ENCODE measurements around the gene DNAJC1.
"Not testable (repeated sequence)": the region's sequence is repeated elsewhere in the genome, so short reads cannot be mapped to it uniquely, and the experiment has no call there.

The DNAJC1 gene

GRCh38 chr10:21834574-21834973 lies 169.0 kb downstream of the DNAJC1 start:
- WGBS, 2 donors (ENCODE audit: extremely low coverage in 2 of 2, insufficient read length in 2 of 2, insufficient replicate concordance in 1 of 2) = no CpG with 5 or more reads among the region's 10 CpGs
- H3K23ac ChIP-seq (ENCODE audit: low read depth, low read length, poor library complexity); H2AFZ ChIP-seq (ENCODE audit: low read length): not testable (repeated sequence)

GRCh38 chr10:21832821-21833130 lies 170.8 kb downstream of the DNAJC1 start:
- Histone ChIP-seq H3K9ac (ENCODE audit: low read depth, low read length, poor library complexity) (no peak overlapping the region), H3K9me3 (replicated peaks in 1 of 2; ENCODE audit: control insufficient read depth in 2 of 2, insufficient read depth in 1 of 2, low read depth in 1 of 2, low read length in 2 of 2) (peaks cover 7 to 41% of the 10 kb centered on the region in 2 donors)

More at GRCh38 chr10:21834574-21834973, 169.0 kb downstream of the DNAJC1 start:
- H3K4me3 ChIP-seq (ENCODE audit: low read length in 2 of 2); H3K4ac ChIP-seq (ENCODE audit: low read length); H3K14ac ChIP-seq (ENCODE audit: low read length); DNase-seq (ENCODE audit: low spot score); H2BK12ac ChIP-seq (ENCODE audit: low read length); H2BK120ac ChIP-seq (ENCODE audit: low read depth, low read length); H4K91ac ChIP-seq (ENCODE audit: low read depth, low read length, poor library complexity); H3K36me3 ChIP-seq (replicated peaks in 1 of 2; ENCODE audit: control insufficient read depth in 2 of 2, insufficient read depth in 2 of 2, low read length in 2 of 2); H2BK5ac ChIP-seq (ENCODE audit: low read length); H3K9ac ChIP-seq (ENCODE audit: low read depth, low read length, poor library complexity); H3K27me3 ChIP-seq (ENCODE audit: control insufficient read depth in 3 of 3, insufficient read depth in 3 of 3, low read depth in 1 of 3, low read length in 3 of 3); H3K18ac ChIP-seq (ENCODE audit: low read length); H3K4me1 ChIP-seq (ENCODE audit: control insufficient read depth in 2 of 2, insufficient read depth in 1 of 2, low read depth in 1 of 2, low read length in 2 of 2); H3K4me2 ChIP-seq (ENCODE audit: insufficient read depth, low read length, poor library complexity, severe bottlenecking); H3K27ac ChIP-seq (replicated peaks; ENCODE audit: low read length); H3K79me1 ChIP-seq (ENCODE audit: low read depth, low read length); H4K8ac ChIP-seq (ENCODE audit: low read depth, low read length); H2BK15ac ChIP-seq (ENCODE audit: low read length); H2AK5ac ChIP-seq (ENCODE audit: low read depth, low read length): not testable (repeated sequence)
- H3K9me3 ChIP-seq (replicated peaks in 1 of 2; ENCODE audit: control insufficient read depth in 2 of 2, insufficient read depth in 1 of 2, low read depth in 1 of 2, low read length in 2 of 2) = peaks cover 5 to 29% of the 10 kb centered on the region in 2 donors

GRCh38 chr10:21831986-21832820 lies 171.3 kb downstream of the DNAJC1 start:
- Histone ChIP-seq H3K18ac (ENCODE audit: low read length) (no peak overlapping the region), H4K8ac (ENCODE audit: low read depth, low read length) (no peak overlapping the region), H3K14ac (ENCODE audit: low read length) (no peak overlapping the region), H2BK12ac (ENCODE audit: low read length) (no peak overlapping the region), H3K27ac (replicated peaks; ENCODE audit: low read length) (no peak overlapping the region), H3K23ac (ENCODE audit: low read depth, low read length, poor library complexity) (no peak overlapping the region), H3K9me3 (replicated peaks in 1 of 2; ENCODE audit: control insufficient read depth in 2 of 2, insufficient read depth in 1 of 2, low read depth in 1 of 2, low read length in 2 of 2) (peaks cover 9 to 47% of the 10 kb centered on the region in 2 donors), H3K4me1 (ENCODE audit: control insufficient read depth in 2 of 2, insufficient read depth in 1 of 2, low read depth in 1 of 2, low read length in 2 of 2) (no peaks in the 10 kb centered on the region), H3K36me3 (replicated peaks in 1 of 2; ENCODE audit: control insufficient read depth in 2 of 2, insufficient read depth in 2 of 2, low read length in 2 of 2) (peaks cover 0 to 3% of the 10 kb centered on the region in 2 donors), H3K4me3 (ENCODE audit: low read length in 2 of 2) (no peak overlapping the region), H3K4me2 (ENCODE audit: insufficient read depth, low read length, poor library complexity, severe bottlenecking) (no peak overlapping the region), H2BK120ac (ENCODE audit: low read depth, low read length) (no peak overlapping the region), H3K79me1 (ENCODE audit: low read depth, low read length) (no peaks in the 10 kb centered on the region), H2BK15ac (ENCODE audit: low read length) (no peak overlapping the region), H2BK5ac (ENCODE audit: low read length) (no peak overlapping the region), H4K91ac (ENCODE audit: low read depth, low read length, poor library complexity) (no peak overlapping the region), H2AK5ac (ENCODE audit: low read depth, low read length) (no peak overlapping the region), H2AFZ (ENCODE audit: low read length) (no peak overlapping the region), H3K4ac (ENCODE audit: low read length) (no peak overlapping the region), H3K27me3 (ENCODE audit: control insufficient read depth in 3 of 3, insufficient read depth in 3 of 3, low read depth in 1 of 3, low read length in 3 of 3) (no peaks in the 10 kb centered on the region), H3K9ac (ENCODE audit: low read depth, low read length, poor library complexity) (no peak overlapping the region)
- no CpG with 5 or more reads among the region's 2 CpGs for WGBS, 2 donors (ENCODE audit: extremely low coverage in 2 of 2, insufficient read length in 2 of 2, insufficient replicate concordance in 1 of 2)
- no peak for DNase-seq (ENCODE audit: low spot score)

More at GRCh38 chr10:21832821-21833130, 170.8 kb downstream of the DNAJC1 start:
- no peak overlapping the region for H3K4ac ChIP-seq (ENCODE audit: low read length)
- H3K4me3 ChIP-seq (ENCODE audit: low read length in 2 of 2) = no peak overlapping the region
- no peak overlapping the region for H4K8ac ChIP-seq (ENCODE audit: low read depth, low read length)
- no peaks in the 10 kb centered on the region for H3K79me1 ChIP-seq (ENCODE audit: low read depth, low read length)
- no CpG with 5 or more reads among the region's 1 CpG for WGBS, 2 donors (ENCODE audit: extremely low coverage in 2 of 2, insufficient read length in 2 of 2, insufficient replicate concordance in 1 of 2)
- H3K36me3 ChIP-seq (replicated peaks in 1 of 2; ENCODE audit: control insufficient read depth in 2 of 2, insufficient read depth in 2 of 2, low read length in 2 of 2) = peaks cover 0 to 3% of the 10 kb centered on the region in 2 donors
- H2BK5ac ChIP-seq (ENCODE audit: low read length) = no peak overlapping the region
- H2BK15ac ChIP-seq (ENCODE audit: low read length) = no peak overlapping the region
- H3K14ac ChIP-seq (ENCODE audit: low read length) = no peak overlapping the region
- no peak overlapping the region for H3K4me2 ChIP-seq (ENCODE audit: insufficient read depth, low read length, poor library complexity, severe bottlenecking)
- H3K23ac ChIP-seq (ENCODE audit: low read depth, low read length, poor library complexity) = no peak overlapping the region
- no peak overlapping the region for H2BK120ac ChIP-seq (ENCODE audit: low read depth, low read length)
- H2AFZ ChIP-seq (ENCODE audit: low read length) = no peak overlapping the region
- no peak for DNase-seq (ENCODE audit: low spot score)
- no peak overlapping the region for H3K18ac ChIP-seq (ENCODE audit: low read length)
- H2AK5ac ChIP-seq (ENCODE audit: low read depth, low read length) = no peak overlapping the region
- no peak overlapping the region for H4K91ac ChIP-seq (ENCODE audit: low read depth, low read length, poor library complexity)
- no peak overlapping the region for H3K27ac ChIP-seq (replicated peaks; ENCODE audit: low read length)
- H3K4me1 ChIP-seq (ENCODE audit: control insufficient read depth in 2 of 2, insufficient read depth in 1 of 2, low read depth in 1 of 2, low read length in 2 of 2) = no peaks in the 10 kb centered on the region
- H2BK12ac ChIP-seq (ENCODE audit: low read length) = no peak overlapping the region
- H3K27me3 ChIP-seq (ENCODE audit: control insufficient read depth in 3 of 3, insufficient read depth in 3 of 3, low read depth in 1 of 3, low read length in 3 of 3) = no peaks in the 10 kb centered on the region

GRCh38 chr10:21830037-21830436 lies 173.5 kb downstream of the DNAJC1 start:
- Histone ChIP-seq H2BK15ac (ENCODE audit: low read length) (no peak overlapping the region), H3K18ac (ENCODE audit: low read length) (no peak overlapping the region), H3K9me3 (replicated peaks in 1 of 2; ENCODE audit: control insufficient read depth in 2 of 2, insufficient read depth in 1 of 2, low read depth in 1 of 2, low read length in 2 of 2) (peaks cover 12 to 66% of the 10 kb centered on the region in 2 donors), H3K4ac (ENCODE audit: low read length) (no peak overlapping the region), H3K14ac (ENCODE audit: low read length) (no peak overlapping the region), H4K8ac (ENCODE audit: low read depth, low read length) (no peak overlapping the region), H2BK5ac (ENCODE audit: low read length) (no peak overlapping the region), H3K9ac (ENCODE audit: low read depth, low read length, poor library complexity) (no peak overlapping the region), H2BK12ac (ENCODE audit: low read length) (no peak overlapping the region), H3K4me1 (ENCODE audit: control insufficient read depth in 2 of 2, insufficient read depth in 1 of 2, low read depth in 1 of 2, low read length in 2 of 2) (no peaks in the 10 kb centered on the region), H3K36me3 (replicated peaks in 1 of 2; ENCODE audit: control insufficient read depth in 2 of 2, insufficient read depth in 2 of 2, low read length in 2 of 2) (peaks cover 0 to 3% of the 10 kb centered on the region in 2 donors), H4K91ac (ENCODE audit: low read depth, low read length, poor library complexity) (no peak overlapping the region), H3K79me1 (ENCODE audit: low read depth, low read length) (no peaks in the 10 kb centered on the region), H3K27ac (replicated peaks; ENCODE audit: low read length) (no peak overlapping the region), H2AFZ (ENCODE audit: low read length) (no peak overlapping the region), H2BK120ac (ENCODE audit: low read depth, low read length) (no peak overlapping the region), H3K27me3 (ENCODE audit: control insufficient read depth in 3 of 3, insufficient read depth in 3 of 3, low read depth in 1 of 3, low read length in 3 of 3) (no peaks in the 10 kb centered on the region), H3K4me2 (ENCODE audit: insufficient read depth, low read length, poor library complexity, severe bottlenecking) (no peak overlapping the region), H3K23ac (ENCODE audit: low read depth, low read length, poor library complexity) (no peak overlapping the region), H3K4me3 (ENCODE audit: low read length in 2 of 2) (no peak overlapping the region), H2AK5ac (ENCODE audit: low read depth, low read length) (no peak overlapping the region)
- no peak for DNase-seq (ENCODE audit: low spot score)
